SH-SY5Y (cell line): Measurements from ENCODE around the gene SEPHS2.

Source experiments
- GATA2 ChIP-seq: IDR thresholded peaks from 2 replicates; pipeline ENCODE4 v1.6.1; 2011; ENCODE audit warnings: mild to moderate bottlenecking, low read depth, low read length
- GATA3 ChIP-seq: IDR thresholded peaks from 2 replicates; pipeline ENCODE4 v1.6.1; 2011; ENCODE audit warnings: low read depth, mild to moderate bottlenecking, low read length, moderate library complexity

GRCh38 chr16:30491229-30491628 lies 45.6 kb upstream of the SEPHS2 start:
- TF ChIP-seq GATA3 (no peak), GATA2 (no peak)
